ENCODE measurements around the gene IFNG-AS1.

IFNG-AS1 gene

GRCh38 chr12:67994046-67994445, 4.8 kb downstream of the IFNG-AS1 start:
- Histone ChIP-seq H3K36me3 (ENCODE audit: insufficient read depth, low read length) (no peaks in the 10 kb centered on the region), H2AFZ (ENCODE audit: low read length, unreplicated experiment) (no peak overlapping the region), H3K27me3 (ENCODE audit: insufficient read depth, low read length) (peaks cover 4% of the 10 kb centered on the region; the same call in 1 of the 2 replicates), H3K4me3 (ENCODE audit: low read depth, low read length) (no peak overlapping the region), H3K79me2 (ENCODE audit: control insufficient read depth, insufficient read depth, low read length, unreplicated experiment) (no peaks in the 10 kb centered on the region), H3K4me1 (ENCODE audit: control insufficient read depth, insufficient read depth, low read length, unreplicated experiment) (no peaks in the 10 kb centered on the region), H3K27ac (ENCODE audit: low read depth, low read length) (no peak overlapping the region)

- Histone ChIP-seq H2AFZ (ENCODE audit: low read length, unreplicated experiment) (no peak overlapping the region), H3K79me2 (ENCODE audit: control insufficient read depth, insufficient read depth, low read length, unreplicated experiment) (no peaks in the 10 kb centered on the region), H3K4me1 (ENCODE audit: control insufficient read depth, insufficient read depth, low read length, unreplicated experiment) (no peaks in the 10 kb centered on the region), H3K36me3 (ENCODE audit: insufficient read depth, low read length) (no peaks in the 10 kb centered on the region), H3K4me3 (ENCODE audit: low read depth, low read length) (no peak overlapping the region), H3K27ac (ENCODE audit: low read depth, low read length) (no peak overlapping the region), H3K27me3 (ENCODE audit: insufficient read depth, low read length) (peaks cover 4% of the 10 kb centered on the region; the same call in 1 of the 2 replicates)
Measured at GRCh38 chr12:67996347-67996746, 7.1 kb downstream of the IFNG-AS1 start.

GRCh38 chr12:67998379-67998778, 9.1 kb downstream of the IFNG-AS1 start:
- Histone ChIP-seq H3K4me1 (ENCODE audit: control insufficient read depth, insufficient read depth, low read length, unreplicated experiment) (no peaks in the 10 kb centered on the region), H3K79me2 (ENCODE audit: control insufficient read depth, insufficient read depth, low read length, unreplicated experiment) (no peaks in the 10 kb centered on the region), H3K27ac (ENCODE audit: low read depth, low read length) (no peak overlapping the region), H3K36me3 (ENCODE audit: insufficient read depth, low read length) (no peaks in the 10 kb centered on the region), H3K4me3 (ENCODE audit: low read depth, low read length) (no peak overlapping the region), H3K27me3 (ENCODE audit: insufficient read depth, low read length) (no peaks in the 10 kb centered on the region), H2AFZ (ENCODE audit: low read length, unreplicated experiment) (no peak overlapping the region)

- H3K79me2 ChIP-seq (ENCODE audit: control insufficient read depth, insufficient read depth, low read length, unreplicated experiment), result no peaks in the 10 kb centered on the region
- no peaks in the 10 kb centered on the region for H3K4me1 ChIP-seq (ENCODE audit: control insufficient read depth, insufficient read depth, low read length, unreplicated experiment)
- H2AFZ ChIP-seq (ENCODE audit: low read length, unreplicated experiment), result no peak overlapping the region
- H3K36me3 ChIP-seq (ENCODE audit: insufficient read depth, low read length), result no peaks in the 10 kb centered on the region
- H3K27ac ChIP-seq (ENCODE audit: low read depth, low read length), result no peak overlapping the region
- H3K27me3 ChIP-seq (ENCODE audit: insufficient read depth, low read length), result no peaks in the 10 kb centered on the region
- H3K4me3 ChIP-seq (ENCODE audit: low read depth, low read length), result no peak overlapping the region
Measured at GRCh38 chr12:67999244-67999643, 10.0 kb downstream of the IFNG-AS1 start.

- no peaks in the 10 kb centered on the region for H3K79me2 ChIP-seq (ENCODE audit: control insufficient read depth, insufficient read depth, low read length, unreplicated experiment)
Measured at GRCh38 chr12:68001486-68002466, 12.5 kb downstream of the IFNG-AS1 start.

GRCh38 chr12:68003777-68004176, 14.5 kb downstream of the IFNG-AS1 start:
- Histone ChIP-seq H3K4me3 (ENCODE audit: low read depth, low read length) (no peak overlapping the region), H3K27me3 (ENCODE audit: insufficient read depth, low read length) (no peaks in the 10 kb centered on the region), H2AFZ (ENCODE audit: low read length, unreplicated experiment) (no peak overlapping the region), H3K36me3 (ENCODE audit: insufficient read depth, low read length) (no peaks in the 10 kb centered on the region), H3K79me2 (ENCODE audit: control insufficient read depth, insufficient read depth, low read length, unreplicated experiment) (no peaks in the 10 kb centered on the region), H3K4me1 (ENCODE audit: control insufficient read depth, insufficient read depth, low read length, unreplicated experiment) (peaks cover 8% of the 10 kb centered on the region), H3K27ac (ENCODE audit: low read depth, low read length) (no peak overlapping the region)

More at GRCh38 chr12:68001486-68002466, 12.5 kb downstream of the IFNG-AS1 start:
- H3K4me1 ChIP-seq (ENCODE audit: control insufficient read depth, insufficient read depth, low read length, unreplicated experiment), result peaks cover under 1% of the 10 kb centered on the region
- H3K4me3 ChIP-seq (ENCODE audit: low read depth, low read length), result no peak overlapping the region
- no peaks in the 10 kb centered on the region for H3K27me3 ChIP-seq (ENCODE audit: insufficient read depth, low read length)
- H2AFZ ChIP-seq (ENCODE audit: low read length, unreplicated experiment), result no peak overlapping the region
- H3K27ac ChIP-seq (ENCODE audit: low read depth, low read length), result no peak overlapping the region
- no peaks in the 10 kb centered on the region for H3K36me3 ChIP-seq (ENCODE audit: insufficient read depth, low read length)

- Histone ChIP-seq H3K27me3 (ENCODE audit: insufficient read depth, low read length) (no peaks in the 10 kb centered on the region), H3K4me3 (ENCODE audit: low read depth, low read length) (no peak overlapping the region), H3K36me3 (ENCODE audit: insufficient read depth, low read length) (no peaks in the 10 kb centered on the region), H2AFZ (ENCODE audit: low read length, unreplicated experiment) (peak overlapping the region; percentile 10), H3K79me2 (ENCODE audit: control insufficient read depth, insufficient read depth, low read length, unreplicated experiment) (no peaks in the 10 kb centered on the region), H3K4me1 (ENCODE audit: control insufficient read depth, insufficient read depth, low read length, unreplicated experiment) (peaks cover 20% of the 10 kb centered on the region), H3K27ac (ENCODE audit: low read depth, low read length) (peak overlapping the region; percentile 57)
Measured at GRCh38 chr12:68007033-68007432, 17.8 kb downstream of the IFNG-AS1 start.

GRCh38 chr12:68007466-68007865, 18.2 kb downstream of the IFNG-AS1 start:
- Histone ChIP-seq H3K27ac (ENCODE audit: low read depth, low read length) (peak overlapping the region; percentile 57), H3K4me1 (ENCODE audit: control insufficient read depth, insufficient read depth, low read length, unreplicated experiment) (peaks cover 24% of the 10 kb centered on the region), H3K27me3 (ENCODE audit: insufficient read depth, low read length) (no peaks in the 10 kb centered on the region), H3K79me2 (ENCODE audit: control insufficient read depth, insufficient read depth, low read length, unreplicated experiment) (no peaks in the 10 kb centered on the region), H3K4me3 (ENCODE audit: low read depth, low read length) (no peak overlapping the region), H2AFZ (ENCODE audit: low read length, unreplicated experiment) (no peak overlapping the region), H3K36me3 (ENCODE audit: insufficient read depth, low read length) (no peaks in the 10 kb centered on the region)

- Histone ChIP-seq H2AFZ (ENCODE audit: low read length, unreplicated experiment) (no peak overlapping the region), H3K27me3 (ENCODE audit: insufficient read depth, low read length) (no peaks in the 10 kb centered on the region), H3K36me3 (ENCODE audit: insufficient read depth, low read length) (no peaks in the 10 kb centered on the region), H3K79me2 (ENCODE audit: control insufficient read depth, insufficient read depth, low read length, unreplicated experiment) (no peaks in the 10 kb centered on the region), H3K4me3 (ENCODE audit: low read depth, low read length) (no peak overlapping the region), H3K27ac (ENCODE audit: low read depth, low read length) (no peak overlapping the region), H3K4me1 (ENCODE audit: control insufficient read depth, insufficient read depth, low read length, unreplicated experiment) (peaks cover 35% of the 10 kb centered on the region)
Measured at GRCh38 chr12:68011206-68011881, 22.1 kb downstream of the IFNG-AS1 start.

- Histone ChIP-seq H3K79me2 (ENCODE audit: control insufficient read depth, insufficient read depth, low read length, unreplicated experiment) (no peaks in the 10 kb centered on the region), H3K27me3 (ENCODE audit: insufficient read depth, low read length) (no peaks in the 10 kb centered on the region), H3K27ac (ENCODE audit: low read depth, low read length) (no peak overlapping the region), H3K4me1 (ENCODE audit: control insufficient read depth, insufficient read depth, low read length, unreplicated experiment) (peaks cover 34% of the 10 kb centered on the region), H3K36me3 (ENCODE audit: insufficient read depth, low read length) (no peaks in the 10 kb centered on the region), H2AFZ (ENCODE audit: low read length, unreplicated experiment) (no peak overlapping the region), H3K4me3 (ENCODE audit: low read depth, low read length) (no peak overlapping the region)
Measured at GRCh38 chr12:68011882-68012207, 22.6 kb downstream of the IFNG-AS1 start.

Measured in ACC112 (cell line).